GM12875 (cell line): ENCODE data around the gene YKT6.

Experiments used
- H3K4me3 ChIP-seq: one replicate; pipeline ENCODE4 v1.5.1; 2011; ENCODE audit warnings: low read depth, low read length, control low read depth
- CTCF ChIP-seq: IDR thresholded peaks from 2 replicates; pipeline ENCODE4 v1.5.1; 2011; ENCODE audit warnings: low read depth, mild to moderate bottlenecking, control low read depth, inconsistent platforms, low read length, moderate library complexity, borderline replicate concordance; ENCODE audit not compliant: insufficient read depth

The YKT6 gene

GRCh38 chr7:44188480-44189225 lies 12.1 kb upstream of the YKT6 start:
- TF ChIP-seq CTCF: no peak
- no peak overlapping the region for H3K4me3 ChIP-seq

- TF ChIP-seq CTCF: no peak
- no peak within 1 kb of the TSS for H3K4me3 ChIP-seq
These were observed 11.3 kb upstream of the YKT6 start, which contains the start of gene GCK for GRCh38 chr7:44189286-44189992. GCK (minus strand) TSS chr7:44189439; CDS start chr7:44188953, 486 bp downstream.

- no peak for TF ChIP-seq CTCF
- H3K4me3 ChIP-seq: no peak overlapping the region
These were observed 10.5 kb upstream of the YKT6 start for GRCh38 chr7:44189993-44190872.

- TF ChIP-seq CTCF: no peak
- H3K4me3 ChIP-seq: no peak overlapping the region
These were observed 9.6 kb upstream of the YKT6 start for GRCh38 chr7:44191171-44191570.

GRCh38 chr7:44193011-44193802 lies 7.6 kb upstream of the YKT6 start:
- no peak for TF ChIP-seq CTCF
- H3K4me3 ChIP-seq: no peak overlapping the region

GRCh38 chr7:44194069-44194468 lies 6.7 kb upstream of the YKT6 start:
- H3K4me3 ChIP-seq: no peak overlapping the region
- TF ChIP-seq CTCF: no peak
